Kidney (tissue), 14 donors: ENCODE measurements around the gene PXDN. TPM values are rescaled to one million over a fixed set of nuclear protein-coding genes. Genes with fewer than 3 reads are reported as not detected.
A peak's percentile ranks its signal among the peaks of the same experiment; 100 is the strongest.

Experiments
- DNase-seq, 5 donors: peaks; one replicate each; pipeline ENCODE4 v3.0.0-alpha.2; 2013 to 2020
- FAIRE-seq: peaks from 2 replicates; lab custom pipeline; 2012; peaks lifted over from hg19 to GRCh38; lab: Jason Lieb, UNC
- H3K27ac ChIP-seq, 2 donors: one replicate each; pipeline ENCODE4 v1.7.0; 2013; ENCODE audit warnings: low read depth in 2 of 2, low read length in 2 of 2, inconsistent platforms in 1 of 2
- H3K27me3 ChIP-seq: one replicate; pipeline ENCODE4 v1.7.1; 2013; ENCODE audit warnings: low read length, inconsistent platforms; ENCODE audit not compliant: control insufficient read depth, insufficient read depth
- H3K36me3 ChIP-seq, 3 donors: one replicate each; pipeline versions ENCODE4 v1.7.0 to v1.7.1; 2013; ENCODE audit warnings: low read length in 3 of 3, control low read depth in 1 of 3, inconsistent platforms in 1 of 3; ENCODE audit not compliant: insufficient read depth in 3 of 3, control insufficient read depth in 2 of 3
- H3K4me1 ChIP-seq, 3 donors: one replicate each; pipeline versions ENCODE4 v1.7.0 to v1.7.1; 2013; ENCODE audit warnings: low read length in 3 of 3, inconsistent platforms in 1 of 3, low read depth in 1 of 3; ENCODE audit not compliant: control insufficient read depth in 2 of 3, insufficient read depth in 2 of 3
- H3K4me3 ChIP-seq, 3 donors: one replicate each; pipeline versions ENCODE4 v1.7.0 to v1.8.1; 2013; ENCODE audit warnings: low read length in 3 of 3, control low read depth in 1 of 3, inconsistent platforms in 1 of 3
- H3K9ac ChIP-seq, 3 donors: one replicate each; pipeline versions ENCODE4 v1.7.0 to v1.7.1; 2013; ENCODE audit warnings: low read length in 3 of 3, control low read depth in 1 of 3, inconsistent platforms in 1 of 3
- H3K9me3 ChIP-seq, 3 donors: one replicate each; pipeline versions ENCODE4 v1.7.0 to v1.7.1; 2013; ENCODE audit warnings: low read length in 3 of 3, control low read depth in 1 of 3, inconsistent platforms in 1 of 3; ENCODE audit not compliant: control insufficient read depth in 2 of 3, insufficient read depth in 1 of 3
- CTCF ChIP-seq: IDR thresholded peaks from 3 replicates; pipeline ENCODE4 v1.5.1; 2012; ENCODE audit warnings: mild to moderate bottlenecking, moderate library complexity, borderline replicate concordance; ENCODE audit not compliant: insufficient read depth; ENCODE audit errors: extremely low read depth
- intact Hi-C: fragments of 100-400 bp; cut with DNase I; formaldehyde crosslinking; loops from one replicate; pipeline ENCODE4 v1.11.1; 2022
- polyA plus RNA-seq: library from polyadenylated mRNA; stranded (reverse); fragments of 350-450 nt; fragmentation: Illumina TruSeq; extraction: RNeasy Lipid Tissue Mini Kit (QIAGEN cat#74804); gene quantifications from one replicate; pipeline ENCODE4 v1.2.3, GENCODE V29; 2014; ENCODE audit warnings: low read depth, low replicate concordance; ENCODE audit not compliant: insufficient read depth
- total RNA-seq: library from RNA; stranded (reverse); fragmentation: NEBNext Ultra II Directional; extraction: Animal tissue kit (Norgen Biotek cat#: 25700); gene quantifications from one replicate; pipeline ENCODE4 v1.2.1, GENCODE V29; 2021
- donor health status: control.
- donor health status: control.
- donor health status: control.
- donor health status: control.
- donor health status: control.
- donor health status: DM: yes; HTN: yes; CAD: no.
- donor health status: Normal renal cell carcinoma (clear cell type).

Gene PXDN
- total and polyA plus RNA-seq, 2 donors from 2014 or later = 4.7 to 42.3 TPM

DNA sequence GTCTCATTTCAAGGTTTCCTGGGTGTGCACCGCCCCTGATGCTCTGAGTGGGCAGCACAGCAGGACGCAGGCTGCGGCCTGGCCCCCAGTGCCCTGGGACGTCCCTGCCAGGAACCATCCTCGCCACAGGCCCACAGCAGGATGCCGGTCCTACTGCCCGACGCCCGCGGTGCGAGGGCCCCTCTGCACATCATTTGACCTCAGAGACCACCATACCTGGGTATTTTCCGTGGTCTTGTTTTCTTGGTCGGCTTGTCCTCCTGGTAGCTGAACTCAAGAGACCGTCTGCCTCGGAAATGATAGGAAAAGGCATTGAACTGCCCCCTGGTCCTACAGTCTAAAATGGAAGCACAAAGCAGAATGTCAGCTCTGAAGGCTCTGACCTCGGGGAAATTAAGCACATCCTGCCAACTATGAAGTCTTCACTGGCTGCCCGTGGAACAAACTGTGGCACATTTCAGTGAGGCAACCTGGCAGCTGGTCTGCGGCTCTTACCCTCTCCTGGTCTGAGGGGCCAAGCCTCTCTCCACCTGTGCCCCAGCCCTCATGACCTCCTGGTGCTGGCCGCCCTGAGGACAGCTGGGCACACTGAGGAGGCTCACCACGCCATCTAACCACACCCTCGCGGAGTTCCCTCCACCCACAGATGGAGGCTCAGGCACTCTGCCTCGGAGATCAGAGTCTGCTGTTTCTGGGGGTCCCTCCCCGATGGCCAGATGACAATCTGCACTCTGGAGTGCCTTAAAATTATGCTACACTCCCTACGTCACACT lies 105.0 kb downstream of the PXDN start:
- no peak for FAIRE-seq
- no peak for TF ChIP-seq CTCF
- intact Hi-C loops = no loop called here
- H3K36me3 ChIP-seq = no peaks in the 10 kb centered on the region
- no peak overlapping the region for H3K27ac ChIP-seq
- H3K4me3 ChIP-seq = no peak overlapping the region
- peak in 1 of 5 donors; percentile 26 for DNase-seq
- no peaks in the 10 kb centered on the region for H3K9me3 ChIP-seq
- H3K9ac ChIP-seq = no peak overlapping the region
- H3K27me3 ChIP-seq = no peaks in the 10 kb centered on the region
- H3K4me1 ChIP-seq = no peaks in the 10 kb centered on the region

GRCh38 chr2:1638281-1638860 lies 105.9 kb downstream of the PXDN start:
- Histone ChIP-seq H3K9ac (no peak overlapping the region), H3K27me3 (no peaks in the 10 kb centered on the region), H3K27ac (no peak overlapping the region), H3K9me3 (no peaks in the 10 kb centered on the region), H3K36me3 (no peaks in the 10 kb centered on the region), H3K4me3 (no peak overlapping the region), H3K4me1 (no peaks in the 10 kb centered on the region)
- DNase-seq (no peak), FAIRE-seq (no peak)
- no peak for TF ChIP-seq CTCF
- intact Hi-C loops = no loop called here

GRCh38 chr2:1636791-1637415 lies 107.4 kb downstream of the PXDN start:
- H3K27ac ChIP-seq = no peak overlapping the region
- H3K4me3 ChIP-seq = no peak overlapping the region
- H3K9me3 ChIP-seq = no peaks in the 10 kb centered on the region
- intact Hi-C loops = no loop called here
- FAIRE-seq (no peak), DNase-seq (peak in 1 of 5 donors; percentile 22)
- H3K4me1 ChIP-seq = no peaks in the 10 kb centered on the region
- H3K9ac ChIP-seq = no peak overlapping the region
- no peak for TF ChIP-seq CTCF
- no peaks in the 10 kb centered on the region for H3K36me3 ChIP-seq
- H3K27me3 ChIP-seq = no peaks in the 10 kb centered on the region
